HL-60 (cell line): Measurements from ENCODE around the gene CCDC69.

Source experiments
- CTCF ChIP-seq: IDR thresholded peaks from one replicate; pipeline ENCODE4 v1.5.1; 2011; ENCODE audit warnings: low read length, control low read depth, inconsistent platforms; ENCODE audit not compliant: insufficient read depth
- GABPA ChIP-seq: IDR thresholded peaks from 2 replicates; pipeline ENCODE4 v1.6.1; 2012; ENCODE audit warnings: low read depth
- POLR2AphosphoS5 ChIP-seq: IDR thresholded peaks from 2 replicates; pipeline ENCODE4 v1.6.1; 2012; ENCODE audit warnings: low read depth
- REST ChIP-seq: IDR thresholded peaks from 2 replicates; pipeline ENCODE4 v1.6.1; 2012; ENCODE audit warnings: low read depth; ENCODE audit not compliant: insufficient replicate concordance
- SPI1 ChIP-seq: IDR thresholded peaks from 2 replicates; pipeline ENCODE4 v1.6.1; 2012; ENCODE audit warnings: low read depth, mild to moderate bottlenecking, borderline replicate concordance

GRCh38 chr5:151208481-151208914 is 15.4 kb downstream of the CCDC69 start:
- TF ChIP-seq CTCF (no peak), POLR2AphosphoS5 (no peak), REST (no peak), GABPA (no peak), SPI1 (no peak)
